HCT116 (cell line): ENCODE measurements around the gene DNAJB9. TPM values are rescaled to one million over a fixed set of nuclear protein-coding genes. Genes with fewer than 3 reads are reported as not detected.

Experiments used
- ATAC-seq: fragments of 200-7000 bp; cut with Tn5 transposase; 2 replicates; pipeline ENCODE4 v1.9.1; 2020; ENCODE audit warnings: mild to moderate bottlenecking, moderate library complexity
- BruUV-seq: library from RNA; stranded (reverse); fragments of 400-500 nt; replicated peaks from 2 replicates; lab custom pipeline; 2021; lab: Mats Ljungman, UMichigan
- CTCF ChIA-PET: fragments of 300-600 bp; sonication (Branson Sonifier 250); formaldehyde crosslinking; loops from one replicate; lab custom pipeline; 2021; ENCODE audit warnings: antibody characterized with exemption; lab: Charles Lee
- POLR2A ChIA-PET: fragments of 300-600, 350-600 bp; sonication (Branson Sonifier 250); formaldehyde crosslinking; loops from one replicate; lab custom pipeline; 2021; ENCODE audit warnings: antibody characterized with exemption; lab: Charles Lee
- RAD21 ChIA-PET, 2 experiments: fragments of 300-600 bp; sonication (Branson Sonifier 250); formaldehyde crosslinking; loops; one replicate each; lab custom pipeline; 2023; ENCODE audit warnings: low total read pairs in 2 of 2; ENCODE audit not compliant: uncharacterized antibody in 2 of 2, unreplicated experiment in 2 of 2, low non-redundant PET in 1 of 2; lab: Charles Lee
- DNase-seq: peaks from one replicate; pipeline ENCODE4 v3.0.0-alpha.2; 2010; ENCODE audit warnings: low read depth, low spot score
- H2AFZ ChIP-seq: fragments of 200-600 bp; shearing (Covaris generic), sonication (generic); 2 replicates; pipeline ENCODE4 v1.6.1; 2017; ENCODE audit warnings: low read depth, mixed run types, mixed read lengths, antibody characterized with exemption, low read length; ENCODE audit not compliant: poor library complexity, severe bottlenecking
- H3K27ac ChIP-seq: 2 replicates; pipeline ENCODE4 v1.5.1; 2012; ENCODE audit warnings: low read depth, low read length
- H3K27me3 ChIP-seq: fragments of 200-600 bp; sonication (generic); 2 replicates; pipeline ENCODE4 v1.6.1; 2016; ENCODE audit warnings: mixed run types, low read length, mixed read lengths; ENCODE audit not compliant: insufficient read depth
- H3K36me3 ChIP-seq, 2 experiments: fragments of 200-500 bp in 1 of 2; fragments of 200-600 bp in 1 of 2; sonication (Bioruptor generic) in 1 of 2; sonication (generic) in 1 of 2; 2 replicates each; pipeline versions ENCODE4 v1.5.1 to v1.6.1; 2014 to 2016; ENCODE audit warnings: low read length in 2 of 2, inconsistent platforms in 1 of 2, mixed read lengths in 1 of 2, mixed run types in 1 of 2; ENCODE audit not compliant: insufficient read depth in 2 of 2, control insufficient read depth in 1 of 2
- H3K4me1 ChIP-seq, 2 experiments: fragments of 200-600 bp in 1 of 2; sonication (generic) in 1 of 2; 2 replicates each; pipeline versions ENCODE4 v1.5.1 to v1.6.1; 2012 to 2017; ENCODE audit warnings: low read length in 2 of 2, inconsistent platforms in 1 of 2, mild to moderate bottlenecking in 1 of 2, mixed read lengths in 1 of 2, mixed run types in 1 of 2, moderate library complexity in 1 of 2; ENCODE audit not compliant: insufficient read depth in 2 of 2, control insufficient read depth in 1 of 2
- H3K4me2 ChIP-seq: fragments of 200-600 bp; sonication (generic); 2 replicates; pipeline ENCODE4 v1.6.1; 2017; ENCODE audit warnings: mixed run types, low read length, mixed read lengths
- H3K4me3 ChIP-seq, 2 experiments: fragments of 200-600 bp in 1 of 2; sonication (generic) in 1 of 2; replicated peaks in 1 of 2; 2 replicates each; pipeline ENCODE4 v1.5.1; 2011 to 2016; ENCODE audit warnings: low read length in 2 of 2, control low read depth in 1 of 2, low read depth in 1 of 2, mild to moderate bottlenecking in 1 of 2, mixed read lengths in 1 of 2, mixed run types in 1 of 2
- H3K79me2 ChIP-seq: fragments of 200-600 bp; sonication (generic); 2 replicates; pipeline ENCODE4 v1.6.1; 2017; ENCODE audit warnings: mild to moderate bottlenecking, mixed run types, low read length, moderate library complexity, mixed read lengths; ENCODE audit not compliant: insufficient read depth
- H3K9ac ChIP-seq: fragments of 200-600 bp; sonication (generic); 2 replicates; pipeline ENCODE4 v1.6.1; 2016; ENCODE audit warnings: low read length, mixed read lengths
- H3K9me2 ChIP-seq: fragments of 200-600 bp; sonication (generic), shearing (Covaris generic); 2 replicates; pipeline ENCODE4 v1.6.1; 2017; ENCODE audit warnings: mixed run types, mild to moderate bottlenecking, moderate library complexity; ENCODE audit not compliant: insufficient read depth
- H3K9me3 ChIP-seq, 2 experiments: fragments of 200-500 bp in 1 of 2; fragments of 200-600 bp in 1 of 2; sonication (Bioruptor generic) in 1 of 2; sonication (generic) in 1 of 2; 2 replicates each; pipeline ENCODE4 v1.6.1; 2014 to 2017; ENCODE audit warnings: low read length in 2 of 2, mixed read lengths in 2 of 2, inconsistent platforms in 1 of 2, low read depth in 1 of 2, mild to moderate bottlenecking in 1 of 2, mixed run types in 1 of 2, moderate library complexity in 1 of 2; ENCODE audit not compliant: control insufficient read depth in 1 of 2, insufficient read depth in 1 of 2
- H4K20me1 ChIP-seq: fragments of 200-600 bp; sonication (generic), shearing (Covaris generic); 2 replicates; pipeline ENCODE4 v1.6.1; 2017; ENCODE audit warnings: mixed run types, mild to moderate bottlenecking, moderate library complexity; ENCODE audit not compliant: insufficient read depth
- CBX3 ChIP-seq: IDR thresholded peaks from 2 replicates; pipeline ENCODE4 v1.6.1; 2012; ENCODE audit warnings: low read depth
- CEBPB ChIP-seq: IDR thresholded peaks from 2 replicates; pipeline ENCODE4 v1.6.1; 2012; ENCODE audit warnings: low read depth
- EGR1 ChIP-seq: IDR thresholded peaks from 2 replicates; pipeline ENCODE4 v1.6.1; 2012; ENCODE audit warnings: low read depth
- ELF1 ChIP-seq: IDR thresholded peaks from 2 replicates; pipeline ENCODE4 v1.6.1; 2012; ENCODE audit warnings: low read depth, borderline replicate concordance
- EZH2 ChIP-seq: fragments of 200-600 bp; sonication (generic); IDR thresholded peaks from 2 replicates; pipeline ENCODE4 v1.6.1; 2017; ENCODE audit warnings: antibody characterized with exemption, mixed run types
- EZH2phosphoT487 ChIP-seq: fragments of 200-600 bp; IDR thresholded peaks from 2 replicates; pipeline ENCODE4 v1.6.1; 2018; ENCODE audit warnings: antibody characterized with exemption, borderline replicate concordance
- POLR2A ChIP-seq: IDR thresholded peaks from 2 replicates; pipeline ENCODE4 v1.7.0; 2011; ENCODE audit warnings: borderline replicate concordance; ENCODE audit not compliant: insufficient read depth, insufficient read length; ENCODE audit errors: extremely low read depth
- SIN3A ChIP-seq: IDR thresholded peaks from 2 replicates; pipeline ENCODE4 v1.6.1; 2012; ENCODE audit warnings: low read depth
- SP1 ChIP-seq: IDR thresholded peaks from 2 replicates; pipeline ENCODE4 v1.6.1; 2012; ENCODE audit warnings: low read depth
- SRF ChIP-seq: IDR thresholded peaks from 2 replicates; pipeline ENCODE4 v1.6.1; 2012; ENCODE audit warnings: low read depth
- TCF7L2 ChIP-seq: IDR thresholded peaks from 2 replicates; pipeline ENCODE4 v1.7.0; 2011; ENCODE audit warnings: borderline replicate concordance, inconsistent platforms; ENCODE audit not compliant: insufficient read depth, insufficient read length; ENCODE audit errors: extremely low read depth
- YY1 ChIP-seq: IDR thresholded peaks from 2 replicates; pipeline ENCODE4 v1.6.1; 2011; ENCODE audit warnings: low read length, low read depth, moderate library complexity, mild to moderate bottlenecking; ENCODE audit not compliant: insufficient replicate concordance; ENCODE audit errors: extremely low read depth
- ZNF274 ChIP-seq: fragments of 200-500 bp; sonication (Bioruptor generic); IDR thresholded peaks from 2 replicates; pipeline ENCODE4 v1.6.1; 2014; ENCODE audit warnings: mild to moderate bottlenecking, low read depth, low read length, inconsistent platforms
- intact Hi-C: fragments of 100-400 bp; cut with micrococcal nuclease; formaldehyde crosslinking; loops from 2 replicates; pipeline ENCODE4 v1.10.0; 2022
- total RNA-seq: library from RNA; stranded (reverse); gene quantifications from one replicate; pipeline ENCODE4 v1.2.1, GENCODE V29; 2021; ENCODE audit not compliant: unreplicated experiment
- TF ChIP-seq, protein P1 (sequence below): IDR thresholded peaks from 2 replicates; pipeline ENCODE4 v1.6.1; 2012
- TF ChIP-seq, protein P2 (sequence below), 3 experiments: fragments of 200-600 bp in 1 of 3; sonication (generic) in 1 of 3; IDR thresholded peaks in 2 of 3; conservative IDR thresholded peaks in 1 of 3; 2 replicates each; pipeline ENCODE4 v1.5.1; 2012 to 2017; ENCODE audit warnings: low read depth in 2 of 3, low read length in 2 of 3, antibody characterized with exemption in 1 of 3, borderline replicate concordance in 1 of 3, control low read depth in 1 of 3, mild to moderate bottlenecking in 1 of 3, mixed read lengths in 1 of 3, mixed run types in 1 of 3, moderate library complexity in 1 of 3; ENCODE audit not compliant: insufficient read depth in 1 of 3
- TF ChIP-seq, protein P3 (sequence below): IDR thresholded peaks from 2 replicates; pipeline ENCODE4 v1.6.1; 2012
- TF ChIP-seq, protein P4 (sequence below): IDR thresholded peaks from 2 replicates; pipeline ENCODE4 v1.6.1; 2011; ENCODE audit warnings: mild to moderate bottlenecking, low read length, moderate library complexity; ENCODE audit not compliant: insufficient replicate concordance; ENCODE audit errors: extremely low read depth

DNAJB9 gene
- total RNA-seq, 1 experiment from 2014 or later: 10.1 TPM

DNA sequence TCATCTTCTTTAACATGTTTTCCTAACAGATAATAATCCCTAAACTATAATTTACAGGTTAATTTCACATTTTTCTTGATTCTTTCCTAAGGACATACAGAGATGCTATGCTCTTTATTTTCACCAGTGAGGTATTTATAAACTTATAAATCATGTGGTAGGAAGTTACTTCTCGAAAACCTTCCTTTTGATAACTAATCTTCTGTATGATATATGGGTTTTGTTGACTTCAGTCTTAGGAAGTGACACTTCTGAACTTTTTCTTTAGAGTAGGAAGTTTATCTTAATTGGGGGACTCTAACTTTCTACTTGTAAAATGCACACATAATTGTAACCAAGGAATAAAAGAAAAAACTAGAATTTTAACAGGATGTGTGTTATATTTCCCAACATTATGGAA, 33.9 kb upstream of the DNAJB9 start:
- Histone ChIP-seq H3K27me3 (no peaks in the 10 kb centered on the region), H3K4me3 (no peak overlapping the region), H3K79me2 (no peaks in the 10 kb centered on the region), H2AFZ (no peak overlapping the region), H4K20me1 (no peaks in the 10 kb centered on the region), H3K27ac (no peak overlapping the region), H3K9me2 (no peaks in the 10 kb centered on the region), H3K36me3 (no peaks in the 10 kb centered on the region), H3K9me3 (no peaks in the 10 kb centered on the region), H3K4me1 (no peaks in the 10 kb centered on the region), H3K4me2 (no peak overlapping the region), H3K9ac (no peak overlapping the region)
- TF ChIP-seq CBX3 (no peak), EZH2 (no peak), ELF1 (no peak), ZNF274 (no peak), EGR1 (no peak), EZH2phosphoT487 (no peak), TCF7L2 (no peak), SIN3A (no peak), YY1 (no peak), POLR2A (no peak), SP1 (no peak), CEBPB (no peak), SRF (no peak)
- TF ChIP-seq, protein P1, sequence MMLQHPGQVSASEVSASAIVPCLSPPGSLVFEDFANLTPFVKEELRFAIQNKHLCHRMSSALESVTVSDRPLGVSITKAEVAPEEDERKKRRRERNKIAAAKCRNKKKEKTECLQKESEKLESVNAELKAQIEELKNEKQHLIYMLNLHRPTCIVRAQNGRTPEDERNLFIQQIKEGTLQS: no peak
- TF ChIP-seq, protein P2, sequence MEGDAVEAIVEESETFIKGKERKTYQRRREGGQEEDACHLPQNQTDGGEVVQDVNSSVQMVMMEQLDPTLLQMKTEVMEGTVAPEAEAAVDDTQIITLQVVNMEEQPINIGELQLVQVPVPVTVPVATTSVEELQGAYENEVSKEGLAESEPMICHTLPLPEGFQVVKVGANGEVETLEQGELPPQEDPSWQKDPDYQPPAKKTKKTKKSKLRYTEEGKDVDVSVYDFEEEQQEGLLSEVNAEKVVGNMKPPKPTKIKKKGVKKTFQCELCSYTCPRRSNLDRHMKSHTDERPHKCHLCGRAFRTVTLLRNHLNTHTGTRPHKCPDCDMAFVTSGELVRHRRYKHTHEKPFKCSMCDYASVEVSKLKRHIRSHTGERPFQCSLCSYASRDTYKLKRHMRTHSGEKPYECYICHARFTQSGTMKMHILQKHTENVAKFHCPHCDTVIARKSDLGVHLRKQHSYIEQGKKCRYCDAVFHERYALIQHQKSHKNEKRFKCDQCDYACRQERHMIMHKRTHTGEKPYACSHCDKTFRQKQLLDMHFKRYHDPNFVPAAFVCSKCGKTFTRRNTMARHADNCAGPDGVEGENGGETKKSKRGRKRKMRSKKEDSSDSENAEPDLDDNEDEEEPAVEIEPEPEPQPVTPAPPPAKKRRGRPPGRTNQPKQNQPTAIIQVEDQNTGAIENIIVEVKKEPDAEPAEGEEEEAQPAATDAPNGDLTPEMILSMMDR (IDR thresholded peaks at IDR 0.05 in 2 of 3, conservative IDR thresholded peaks at IDR 0.05 in 1 of 3; ENCODE audit: borderline replicate concordance in 1 of 3, insufficient read depth in 1 of 3, low read depth in 2 of 3, low read length in 2 of 3): no peak
- TF ChIP-seq, protein P3, sequence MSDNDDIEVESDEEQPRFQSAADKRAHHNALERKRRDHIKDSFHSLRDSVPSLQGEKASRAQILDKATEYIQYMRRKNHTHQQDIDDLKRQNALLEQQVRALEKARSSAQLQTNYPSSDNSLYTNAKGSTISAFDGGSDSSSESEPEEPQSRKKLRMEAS: no peak
- TF ChIP-seq, protein P4, sequence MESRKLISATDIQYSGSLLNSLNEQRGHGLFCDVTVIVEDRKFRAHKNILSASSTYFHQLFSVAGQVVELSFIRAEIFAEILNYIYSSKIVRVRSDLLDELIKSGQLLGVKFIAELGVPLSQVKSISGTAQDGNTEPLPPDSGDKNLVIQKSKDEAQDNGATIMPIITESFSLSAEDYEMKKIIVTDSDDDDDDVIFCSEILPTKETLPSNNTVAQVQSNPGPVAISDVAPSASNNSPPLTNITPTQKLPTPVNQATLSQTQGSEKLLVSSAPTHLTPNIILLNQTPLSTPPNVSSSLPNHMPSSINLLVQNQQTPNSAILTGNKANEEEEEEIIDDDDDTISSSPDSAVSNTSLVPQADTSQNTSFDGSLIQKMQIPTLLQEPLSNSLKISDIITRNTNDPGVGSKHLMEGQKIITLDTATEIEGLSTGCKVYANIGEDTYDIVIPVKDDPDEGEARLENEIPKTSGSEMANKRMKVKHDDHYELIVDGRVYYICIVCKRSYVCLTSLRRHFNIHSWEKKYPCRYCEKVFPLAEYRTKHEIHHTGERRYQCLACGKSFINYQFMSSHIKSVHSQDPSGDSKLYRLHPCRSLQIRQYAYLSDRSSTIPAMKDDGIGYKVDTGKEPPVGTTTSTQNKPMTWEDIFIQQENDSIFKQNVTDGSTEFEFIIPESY: no peak
- ATAC-seq: no peak
- ChIA-PET POLR2A (no interaction called here), CTCF (no interaction called here), RAD21 (no interaction called here)
- intact Hi-C loops: no loop called here
- DNase-seq: no peak
- no TSS peak for BruUV-seq
